GM19193 (cell line): ENCODE results near the gene SUMO3.

ENCODE experiments used
- POLR2A ChIP-seq: IDR thresholded peaks from 4 replicates; pipeline ENCODE4 v1.6.1; 2011; ENCODE audit not compliant: insufficient read depth, insufficient read length; ENCODE audit errors: extremely low read depth

SUMO3 gene

DNA sequence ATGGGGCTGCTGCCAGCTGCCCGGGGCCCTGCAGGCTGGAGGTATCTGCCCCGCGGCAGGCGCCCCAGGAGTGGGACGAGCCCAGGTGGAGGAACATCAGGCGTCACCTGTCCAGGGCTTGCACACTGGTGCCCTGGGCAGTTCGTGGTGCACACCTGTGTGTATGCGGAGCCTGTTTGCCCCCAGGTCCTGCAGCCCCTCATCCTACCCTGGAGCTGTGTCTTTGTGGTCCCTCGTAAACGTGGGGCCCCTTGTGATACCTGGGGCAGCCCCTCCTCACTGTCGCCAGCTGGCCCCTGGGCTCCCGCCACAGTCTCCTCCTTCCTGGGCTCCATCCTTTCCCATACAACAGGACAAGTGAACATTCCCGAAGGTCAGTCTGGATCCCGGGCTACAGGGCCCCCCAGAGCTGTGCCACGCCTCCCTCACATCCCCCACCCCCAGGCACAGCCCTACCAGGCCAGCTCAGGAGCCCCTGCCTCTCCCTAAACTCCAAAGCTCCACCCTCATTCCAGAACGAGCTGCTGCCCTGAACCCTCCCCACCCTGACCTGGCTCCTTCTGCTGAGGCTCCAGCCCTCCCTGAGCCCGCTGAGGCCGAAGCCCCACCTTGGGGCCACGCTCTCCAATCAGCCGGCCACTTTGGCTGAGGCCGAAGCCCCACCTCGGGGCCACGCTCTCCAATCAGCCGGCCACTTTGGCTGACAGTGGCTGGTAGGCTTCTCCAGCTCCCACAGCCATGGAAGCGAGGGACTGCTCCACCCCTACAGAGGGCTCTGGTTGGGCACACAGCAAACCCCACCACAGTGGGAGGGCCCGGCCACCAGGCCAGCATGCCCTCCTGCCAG is 58.9 kb downstream of the SUMO3 start:
- TF ChIP-seq POLR2A = no peak

DNA sequence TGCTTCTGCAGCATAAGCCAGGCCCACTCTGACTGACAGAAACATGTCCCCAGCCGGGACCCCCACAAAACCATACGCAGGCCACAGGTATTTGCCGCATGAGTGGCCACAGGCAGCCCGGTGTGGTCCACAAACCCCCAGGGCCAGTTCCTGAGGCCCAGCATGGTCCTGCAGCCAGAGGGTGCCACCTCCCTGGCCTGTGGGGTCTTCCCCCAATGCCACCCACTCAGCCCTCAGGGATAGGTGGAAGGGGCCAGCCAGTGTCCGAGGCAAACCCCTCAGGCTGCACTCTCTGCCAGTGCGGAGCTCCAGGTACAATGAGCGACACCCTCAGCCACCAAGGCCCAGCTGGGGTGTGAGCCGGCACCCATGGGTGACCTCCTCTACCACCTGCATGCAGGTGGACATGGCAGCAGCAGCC is 59.7 kb downstream of the SUMO3 start:
- TF ChIP-seq POLR2A = no peak

DNA sequence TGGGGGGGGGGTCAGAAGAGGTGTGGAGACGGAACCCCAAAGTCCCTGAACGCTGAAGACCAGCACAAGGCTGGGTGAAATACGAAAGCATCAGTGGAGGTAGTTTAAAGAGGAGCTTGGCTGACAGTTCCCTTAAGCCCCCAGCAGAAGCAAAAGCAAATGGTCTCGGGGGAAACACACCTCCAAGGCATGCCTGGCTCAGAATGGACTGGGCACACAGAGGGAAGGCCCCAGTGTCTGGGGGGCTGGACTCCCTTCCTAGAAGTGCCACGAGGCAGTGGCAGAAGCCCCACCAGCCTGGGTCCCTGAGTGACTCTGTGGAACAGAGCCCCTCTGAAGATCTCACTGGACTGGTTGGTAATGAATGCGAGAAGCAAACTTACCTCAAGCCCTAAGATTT is 60.1 kb downstream of the SUMO3 start:
- no peak for TF ChIP-seq POLR2A

DNA sequence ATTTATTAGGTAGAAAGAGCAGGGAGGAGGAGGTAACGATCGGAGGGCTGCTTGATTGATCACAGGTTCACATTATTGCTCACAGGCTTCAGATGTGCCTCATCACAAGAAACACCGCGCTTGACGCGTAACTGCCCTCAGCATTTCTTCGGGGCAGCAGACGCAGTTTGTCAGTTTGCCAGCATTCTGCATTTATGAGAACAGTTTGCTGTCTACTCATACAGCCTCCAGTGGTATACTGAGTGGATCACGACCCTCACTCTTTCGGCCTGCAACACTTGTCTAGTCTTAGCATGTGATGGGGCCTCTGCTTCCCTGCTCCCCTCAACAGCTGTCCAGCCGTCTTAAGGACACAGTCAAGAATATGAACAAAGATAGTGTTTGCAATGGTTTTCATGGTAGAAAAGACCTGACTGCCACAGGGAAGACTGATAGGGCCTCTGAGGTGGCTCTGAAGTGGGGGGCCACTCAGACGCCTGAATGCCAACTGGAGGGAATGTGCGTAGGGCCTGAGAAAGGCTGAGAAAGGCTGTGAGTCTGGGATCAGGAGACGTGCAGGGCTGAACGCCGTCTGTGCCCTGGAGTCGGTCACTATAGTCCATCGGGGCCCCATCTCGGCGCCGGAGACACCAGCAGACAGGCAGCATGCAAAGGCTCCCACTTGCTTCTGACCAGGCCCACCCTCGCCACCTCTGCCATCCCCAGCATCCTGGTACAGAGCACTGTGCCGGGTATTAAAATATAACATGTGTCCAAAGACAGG is 61.3 kb downstream of the SUMO3 start:
- TF ChIP-seq POLR2A = no peak
